IMR-90 (cell line): ENCODE data around the gene WDR45B. TPM values are rescaled to one million over a fixed set of nuclear protein-coding genes. Genes with fewer than 3 reads are reported as not detected.
A peak's percentile ranks its signal among the peaks of the same experiment; 100 is the strongest.

Experiments used
- ATAC-seq: fragments of 200-7000 bp; cut with Tn5 transposase; 2 replicates; pipeline ENCODE4 v1.9.1; 2020; ENCODE audit warnings: low read depth, mild to moderate bottlenecking, moderate library complexity
- BruUV-seq: library from RNA; stranded (reverse); fragments of 400-500 nt; replicated peaks from 2 replicates; lab custom pipeline; 2021; lab: Mats Ljungman, UMichigan
- CTCF ChIA-PET: fragments of 300-600 bp; formaldehyde crosslinking; extraction: SDS; loops from one replicate; lab custom pipeline; 2021; ENCODE audit warnings: antibody characterized with exemption; lab: Yijun Ruan, JAX
- POLR2A ChIA-PET: fragments of 300-600 bp; sonication (Branson Sonifier 250); formaldehyde crosslinking; loops from one replicate; lab custom pipeline; 2022; ENCODE audit warnings: antibody characterized with exemption; ENCODE audit not compliant: unreplicated experiment; lab: Charles Lee
- DNase-seq: peaks from one replicate; pipeline ENCODE4 v3.0.0; 2013
- H2AFZ ChIP-seq: replicated peaks from 2 replicates; pipeline ENCODE3; 2013; ENCODE audit warnings: low read length, mild to moderate bottlenecking; ENCODE audit not compliant: poor library complexity
- H2AK5ac ChIP-seq: 2 replicates; pipeline ENCODE4 v1.6.1; 2013; ENCODE audit warnings: low read depth, low read length, inconsistent platforms
- H2AK9ac ChIP-seq: replicated peaks from 2 replicates; pipeline ENCODE3; 2013; ENCODE audit warnings: mild to moderate bottlenecking, low read depth, low read length, moderate library complexity; ENCODE audit not compliant: poor library complexity
- H2BK120ac ChIP-seq: 2 replicates; pipeline ENCODE4 v1.6.1; 2013; ENCODE audit warnings: low read depth, low read length, inconsistent platforms
- H2BK15ac ChIP-seq: 3 replicates; pipeline ENCODE4 v1.6.1; 2013; ENCODE audit warnings: low read depth, low read length, inconsistent platforms
- H2BK20ac ChIP-seq: 2 replicates; pipeline ENCODE4 v1.6.1; 2013; ENCODE audit warnings: low read depth, mild to moderate bottlenecking, inconsistent platforms, low read length, moderate library complexity
- H2BK5ac ChIP-seq: 2 replicates; pipeline ENCODE4 v1.6.1; 2013; ENCODE audit warnings: mild to moderate bottlenecking, low read depth, low read length, inconsistent platforms; ENCODE audit not compliant: poor library complexity, severe bottlenecking
- H3K14ac ChIP-seq: replicated peaks from 2 replicates; pipeline ENCODE4 v1.6.1; 2013; ENCODE audit warnings: low read depth, low read length, inconsistent platforms
- H3K18ac ChIP-seq: 2 replicates; pipeline ENCODE4 v1.6.1; 2013; ENCODE audit warnings: low read depth, low read length, control low read depth
- H3K23ac ChIP-seq: 2 replicates; pipeline ENCODE4 v1.6.1; 2013; ENCODE audit warnings: low read depth, low read length, inconsistent platforms
- H3K27ac ChIP-seq: 2 replicates; pipeline ENCODE4 v1.5.1; 2013; ENCODE audit warnings: mild to moderate bottlenecking, control low read depth, low read length; ENCODE audit not compliant: insufficient read depth
- H3K27me3 ChIP-seq: 2 replicates; pipeline ENCODE4 v1.6.1; 2013; ENCODE audit warnings: low read length; ENCODE audit not compliant: control insufficient read depth, insufficient read depth
- H3K36me3 ChIP-seq: 2 replicates; pipeline ENCODE4 v1.6.1; 2013; ENCODE audit warnings: low read length, mixed read lengths; ENCODE audit not compliant: control insufficient read depth, insufficient read depth
- H3K4ac ChIP-seq: 2 replicates; pipeline ENCODE4 v1.6.1; 2013; ENCODE audit warnings: low read depth, low read length, inconsistent platforms
- H3K4me1 ChIP-seq: 2 replicates; pipeline ENCODE4 v1.6.1; 2013; ENCODE audit warnings: low read length, mixed read lengths; ENCODE audit not compliant: control insufficient read depth, insufficient read depth
- H3K4me2 ChIP-seq: 2 replicates; pipeline ENCODE4 v1.6.1; 2013; ENCODE audit warnings: low read depth, mild to moderate bottlenecking, control low read depth, low read length, moderate library complexity
- H3K4me3 ChIP-seq: 2 replicates; pipeline ENCODE4 v1.5.1; 2013; ENCODE audit warnings: low read depth, mild to moderate bottlenecking, control low read depth, low read length, moderate library complexity; ENCODE audit not compliant: insufficient read depth
- H3K56ac ChIP-seq: 2 replicates; pipeline ENCODE4 v1.6.1; 2013; ENCODE audit warnings: low read length, inconsistent platforms; ENCODE audit not compliant: insufficient read depth; ENCODE audit errors: extremely low read depth
- H3K79me1 ChIP-seq, 2 experiments: 2 replicates each; pipeline ENCODE4 v1.6.1; 2013; ENCODE audit warnings: low read length in 2 of 2, inconsistent platforms in 1 of 2, low read depth in 1 of 2
- H3K9ac ChIP-seq: 2 replicates; pipeline ENCODE4 v1.6.1; 2013; ENCODE audit warnings: low read depth, low read length, control low read depth
- H3K9me1 ChIP-seq: 2 replicates; pipeline ENCODE4 v1.6.1; 2013; ENCODE audit warnings: low read length, inconsistent platforms; ENCODE audit not compliant: insufficient read depth
- H3K9me3 ChIP-seq: 2 replicates; pipeline ENCODE4 v1.6.1; 2013; ENCODE audit warnings: low read length; ENCODE audit not compliant: control insufficient read depth, insufficient read depth
- H4K20me1 ChIP-seq: 2 replicates; pipeline ENCODE4 v1.6.1; 2013; ENCODE audit warnings: low read length, inconsistent platforms; ENCODE audit not compliant: insufficient read depth
- H4K5ac ChIP-seq: 2 replicates; pipeline ENCODE4 v1.6.1; 2013; ENCODE audit warnings: mild to moderate bottlenecking, low read depth, low read length, control low read depth
- H4K8ac ChIP-seq, 2 experiments: 2 replicates each; pipeline ENCODE4 v1.6.1; 2013; ENCODE audit warnings: low read depth in 2 of 2, low read length in 2 of 2, control low read depth in 1 of 2, inconsistent platforms in 1 of 2
- H4K91ac ChIP-seq: 2 replicates; pipeline ENCODE4 v1.6.1; 2013; ENCODE audit warnings: low read depth, low read length, inconsistent platforms; ENCODE audit not compliant: insufficient read depth
- WGBS, 2 experiments: methylation state at CpG; one replicate each; pipeline versions ENCODE4 v1.1.5 to v1.1.7; 2013; ENCODE audit warnings: missing lambda C conversion rate in 2 of 2; ENCODE audit not compliant: insufficient read length in 1 of 2; ENCODE audit errors: extremely low coverage in 2 of 2; 5-methylcytosine and 5-hydroxymethylcytosine counted together
- dilution Hi-C: fragments of 300-500 bp; cut with HindIII; formaldehyde crosslinking; loops from one replicate; pipeline ENCODE4 v1.14.3; 2018; ENCODE audit warnings: low sequenced_read_pairs; ENCODE audit not compliant: unreplicated experiment
- in situ Hi-C: fragments of 300-500 bp; cut with MboI; formaldehyde crosslinking; loops from 3 replicates; pipeline ENCODE4 v1.14.3; 2019; ENCODE audit warnings: low sequenced_read_pairs, inconsistent platforms, mixed read lengths
- intact Hi-C: fragments of 100-400 bp; cut with micrococcal nuclease; formaldehyde crosslinking; loops from 2 replicates; pipeline ENCODE4 v1.10.0; 2022
- polyA plus RNA-seq, 3 experiments: library from polyadenylated mRNA; depleted of rRNA; stranded (reverse); fragments of >200 nt; gene quantifications; 2 replicates each; pipeline ENCODE4 v1.2.3, GENCODE V29; 2012; ENCODE audit warnings: low replicate concordance in 1 of 3
- total RNA-seq: library from RNA; depleted of rRNA; stranded (reverse); fragments of >200 nt; gene quantifications from 2 replicates; pipeline ENCODE4 v1.2.3, GENCODE V29; 2012
- TF ChIP-seq, protein P1 (sequence below): fragments of 150-350 bp; IDR thresholded peaks from 2 replicates; pipeline ENCODE4 v1.6.1; 2016; ENCODE audit warnings: low read depth, mild to moderate bottlenecking, low read length, moderate library complexity, borderline replicate concordance
- TF ChIP-seq, protein P2 (sequence below): fragments of 150-350 bp; IDR thresholded peaks from 2 replicates; pipeline ENCODE4 v1.6.1; 2017; ENCODE audit warnings: mild to moderate bottlenecking, antibody characterized with exemption, low read length, low read depth

Gene WDR45B
- total and polyA plus RNA-seq, 2 of the 4 experiments (the other 2 are of a cell fraction), result 98.2 to 110 TPM

DNA sequence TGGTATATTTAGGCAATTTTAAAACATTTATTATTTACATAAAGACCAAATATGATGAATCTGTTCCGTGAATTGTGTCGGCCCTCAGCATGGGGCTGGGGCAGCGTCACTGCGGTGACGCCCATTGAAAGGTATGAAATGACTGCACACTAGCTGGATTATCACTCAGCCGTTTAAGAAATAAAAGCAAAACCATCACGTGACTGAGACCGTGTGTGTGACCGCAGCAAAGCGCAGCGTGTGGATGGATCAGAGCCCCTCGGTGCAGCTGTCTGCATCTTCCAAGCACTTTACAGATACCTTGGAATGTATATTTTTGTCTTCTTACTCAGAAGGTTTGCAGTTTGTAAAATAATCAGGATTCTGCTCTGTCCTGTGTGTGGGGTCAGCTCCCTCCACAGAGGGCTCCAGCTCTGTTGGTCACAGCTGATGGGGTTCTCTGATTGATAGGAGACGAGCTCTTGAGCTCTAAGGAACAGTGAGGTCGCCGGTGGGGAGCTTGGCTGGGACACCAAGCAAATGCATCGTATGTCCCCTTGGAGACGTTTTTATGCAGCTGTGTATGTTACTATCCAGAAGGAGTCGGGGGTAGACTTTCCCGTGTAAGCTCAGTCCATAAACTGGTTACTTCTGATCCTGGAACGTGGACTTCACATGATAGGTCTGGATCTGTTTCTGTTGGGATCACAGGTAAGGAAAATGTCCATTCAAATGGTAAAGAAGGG is 45.1 kb downstream of the WDR45B start:
- Histone ChIP-seq H3K9me3 (no peaks in the 10 kb centered on the region), H3K18ac (no peak overlapping the region), H4K91ac (no peak overlapping the region), H2BK15ac (no peak overlapping the region), H2AK9ac (peak overlapping the region; percentile 48), H2AK5ac (no peak overlapping the region), H3K27ac (no peak overlapping the region), H3K79me1 (peaks cover 23 to 78% of the 10 kb centered on the region in 2 experiments), H3K4me3 (no peak overlapping the region), H3K56ac (no peak overlapping the region), H3K27me3 (no peaks in the 10 kb centered on the region), H3K4ac (no peak overlapping the region), H3K4me2 (no peak overlapping the region), H4K8ac (no peak overlapping the region), H3K14ac (no peak overlapping the region), H3K36me3 (peaks cover 67% of the 10 kb centered on the region), H3K9me1 (peaks cover 11% of the 10 kb centered on the region), H3K9ac (no peak overlapping the region), H3K23ac (no peak overlapping the region), H2BK5ac (no peak overlapping the region), H2BK20ac (no peak overlapping the region), H4K5ac (no peak overlapping the region), H3K4me1 (peaks cover 7% of the 10 kb centered on the region), H4K20me1 (peaks cover 12% of the 10 kb centered on the region), H2BK120ac (no peak overlapping the region), H2AFZ (no peak overlapping the region)
- TF ChIP-seq, protein P1, sequence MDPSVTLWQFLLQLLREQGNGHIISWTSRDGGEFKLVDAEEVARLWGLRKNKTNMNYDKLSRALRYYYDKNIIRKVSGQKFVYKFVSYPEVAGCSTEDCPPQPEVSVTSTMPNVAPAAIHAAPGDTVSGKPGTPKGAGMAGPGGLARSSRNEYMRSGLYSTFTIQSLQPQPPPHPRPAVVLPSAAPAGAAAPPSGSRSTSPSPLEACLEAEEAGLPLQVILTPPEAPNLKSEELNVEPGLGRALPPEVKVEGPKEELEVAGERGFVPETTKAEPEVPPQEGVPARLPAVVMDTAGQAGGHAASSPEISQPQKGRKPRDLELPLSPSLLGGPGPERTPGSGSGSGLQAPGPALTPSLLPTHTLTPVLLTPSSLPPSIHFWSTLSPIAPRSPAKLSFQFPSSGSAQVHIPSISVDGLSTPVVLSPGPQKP, result no peak
- TF ChIP-seq, protein P2, sequence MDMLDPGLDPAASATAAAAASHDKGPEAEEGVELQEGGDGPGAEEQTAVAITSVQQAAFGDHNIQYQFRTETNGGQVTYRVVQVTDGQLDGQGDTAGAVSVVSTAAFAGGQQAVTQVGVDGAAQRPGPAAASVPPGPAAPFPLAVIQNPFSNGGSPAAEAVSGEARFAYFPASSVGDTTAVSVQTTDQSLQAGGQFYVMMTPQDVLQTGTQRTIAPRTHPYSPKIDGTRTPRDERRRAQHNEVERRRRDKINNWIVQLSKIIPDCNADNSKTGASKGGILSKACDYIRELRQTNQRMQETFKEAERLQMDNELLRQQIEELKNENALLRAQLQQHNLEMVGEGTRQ, result peak; percentile 34; the same call in 1 of the 2 replicates
- dilution Hi-C loops, result no loop called here
- in situ Hi-C loops, result no loop called here
- ChIA-PET POLR2A (no interaction called here), CTCF (interaction anchor here (0.7 kb wide), 1 partner anchor 80 kb away, joined by 5 read pairs; no protein-coding TSS in a partner anchor)
- peak; percentile 44 for DNase-seq
- BruUV-seq, result no TSS peak
- intact Hi-C loops, result no loop called here
- 88% methylated on average over 8 of the region's 20 CpGs; no CpG with 5 or more reads in 1 of the 2 experiments for WGBS, 2 experiments
- no peak; the same call in 1 of the 2 replicates for ATAC-seq
